ENCODE data around the gene LTC4S.
"Not testable (repeated sequence)": the region's sequence is repeated elsewhere in the genome, so short reads cannot be mapped to it uniquely, and the experiment has no call there.

LTC4S gene

DNA sequence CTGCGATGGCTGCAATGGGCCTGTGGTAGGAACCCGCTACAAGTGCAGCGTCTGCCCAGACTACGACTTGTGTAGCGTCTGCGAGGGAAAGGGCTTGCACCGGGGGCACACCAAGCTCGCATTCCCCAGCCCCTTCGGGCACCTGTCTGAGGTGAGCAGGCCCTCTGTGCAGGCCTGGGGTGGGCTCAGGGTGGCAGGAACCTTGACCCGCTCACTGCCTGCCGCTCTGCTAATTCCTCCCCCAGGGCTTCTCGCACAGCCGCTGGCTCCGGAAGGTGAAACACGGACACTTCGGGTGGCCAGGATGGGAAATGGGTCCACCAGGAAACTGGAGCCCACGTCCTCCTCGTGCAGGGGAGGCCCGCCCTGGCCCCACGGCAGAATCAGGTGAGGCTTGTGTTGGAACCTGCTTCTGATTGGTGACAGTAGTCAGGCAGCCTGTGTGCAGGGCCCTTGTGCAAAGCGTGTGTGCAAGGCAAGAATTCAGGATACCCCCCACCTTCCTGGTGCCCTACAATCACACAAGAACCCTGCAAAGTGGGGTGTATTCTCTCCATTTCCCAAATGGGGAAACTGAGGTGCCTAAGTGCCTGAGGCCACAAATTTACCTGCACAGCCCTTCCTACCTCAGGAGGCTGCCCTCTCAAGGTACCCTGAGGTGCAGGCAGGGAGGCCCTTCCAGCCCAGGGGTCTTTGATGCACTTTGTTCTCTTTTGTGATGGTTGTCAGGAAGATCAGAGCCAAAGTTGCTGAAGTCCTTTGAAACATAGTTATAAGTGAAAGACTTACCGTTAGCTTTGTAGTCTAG is 30.4 kb downstream of the LTC4S start:
- H3K4me1 Mint-ChIP-seq (ENCODE audit: low read depth in 2 of 2), result peaks cover 44 to 47% of the 10 kb centered on the region in 2 donors
- no peak for ATAC-seq (replicated peaks)
- peak overlapping the region; percentile 21 to 60 for H3K4me3 Mint-ChIP-seq
- DNase-seq, result no peak
- no peaks in the 10 kb centered on the region for H3K27me3 Mint-ChIP-seq
- H3K27ac Mint-ChIP-seq, result peak overlapping the region in 1 of 2 donors; percentile 99
- H3K36me3 Mint-ChIP-seq (ENCODE audit: insufficient read depth), result peaks cover 99% of the 10 kb centered on the region
- H3K9me3 Mint-ChIP-seq, result no peaks in the 10 kb centered on the region

DNA sequence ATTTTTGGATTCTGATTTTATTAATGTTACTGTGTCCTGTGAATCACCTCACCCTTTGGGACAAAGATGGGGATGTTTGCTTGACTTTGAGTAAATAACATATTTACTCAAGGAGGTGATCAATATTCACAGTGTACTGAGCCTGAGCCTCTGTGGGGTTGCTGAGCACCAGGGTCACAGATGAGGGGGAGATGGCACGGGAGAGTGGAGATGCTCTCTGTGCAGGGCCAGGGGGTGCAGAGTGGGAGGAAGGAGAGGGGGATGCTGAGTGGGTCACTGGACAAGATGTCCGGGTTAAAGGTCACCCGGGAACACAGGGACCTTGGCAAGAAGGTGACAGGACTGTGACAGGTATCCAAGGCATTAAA is 30.9 kb downstream of the LTC4S start:
- Mint-ChIP-seq H3K4me3 (peak overlapping the region; percentile 2 to 21), H3K27me3 (no peaks in the 10 kb centered on the region), H3K9me3 (no peaks in the 10 kb centered on the region), H3K4me1 (ENCODE audit: low read depth in 2 of 2) (peaks cover 44 to 46% of the 10 kb centered on the region in 2 donors), H3K36me3 (ENCODE audit: insufficient read depth) (peaks cover 100% of the 10 kb centered on the region), H3K27ac (peak overlapping the region in 1 of 2 donors; percentile 83)
- no peak for DNase-seq
- ATAC-seq (replicated peaks), result no peak

DNA sequence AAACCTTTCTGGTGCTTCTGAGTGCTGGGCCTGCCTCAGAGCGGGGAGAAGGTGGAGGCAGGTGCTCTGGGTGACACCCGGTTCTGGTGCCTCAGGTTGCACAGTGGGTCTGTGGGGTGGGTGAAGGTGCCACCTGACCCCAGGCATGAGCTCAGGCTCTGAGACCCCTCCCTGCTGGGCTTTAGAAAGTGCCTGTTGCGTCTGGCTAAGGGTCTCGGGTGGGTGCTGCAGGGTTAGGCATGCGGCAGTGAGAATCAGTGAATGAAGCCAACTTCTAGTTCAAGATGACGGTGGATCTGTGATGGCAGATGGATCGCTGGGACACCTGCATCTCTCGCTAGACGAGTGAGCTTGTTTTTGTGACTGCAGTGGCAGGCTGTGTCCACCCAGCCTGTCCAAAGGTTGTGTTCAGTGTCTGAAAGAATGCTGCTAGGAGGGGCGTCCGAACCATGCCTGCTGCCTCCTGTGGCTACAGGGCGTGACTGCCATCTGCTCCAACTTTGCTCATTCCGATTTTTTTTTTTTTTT is 31.9 kb downstream of the LTC4S start:
- ATAC-seq (replicated peaks) (no peak), DNase-seq (no peak)
- Mint-ChIP-seq H3K36me3 (ENCODE audit: insufficient read depth) (peaks cover 100% of the 10 kb centered on the region), H3K4me1 (ENCODE audit: low read depth in 2 of 2) (peaks cover 36 to 38% of the 10 kb centered on the region in 2 donors), H3K9me3 (no peaks in the 10 kb centered on the region), H3K27me3 (no peaks in the 10 kb centered on the region), H3K4me3 (no peak overlapping the region), H3K27ac (peak overlapping the region in 1 of 2 donors; percentile 83)

GRCh38 chr5:179827680-179828079 is 33.9 kb downstream of the LTC4S start:
- DNase-seq (no peak), ATAC-seq (replicated peaks) (peak; percentile 11)
- H3K4me1 Mint-ChIP-seq (ENCODE audit: low read depth in 2 of 2), result peaks cover 26 to 31% of the 10 kb centered on the region in 2 donors
- H3K9me3 Mint-ChIP-seq, result no peaks in the 10 kb centered on the region
- H3K4me3 Mint-ChIP-seq, result peak overlapping the region in 1 of 2 donors; percentile 3
- peaks cover 100% of the 10 kb centered on the region for H3K36me3 Mint-ChIP-seq (ENCODE audit: insufficient read depth)
- no peaks in the 10 kb centered on the region for H3K27me3 Mint-ChIP-seq
- peak overlapping the region in 1 of 2 donors; percentile 82 for H3K27ac Mint-ChIP-seq

DNA sequence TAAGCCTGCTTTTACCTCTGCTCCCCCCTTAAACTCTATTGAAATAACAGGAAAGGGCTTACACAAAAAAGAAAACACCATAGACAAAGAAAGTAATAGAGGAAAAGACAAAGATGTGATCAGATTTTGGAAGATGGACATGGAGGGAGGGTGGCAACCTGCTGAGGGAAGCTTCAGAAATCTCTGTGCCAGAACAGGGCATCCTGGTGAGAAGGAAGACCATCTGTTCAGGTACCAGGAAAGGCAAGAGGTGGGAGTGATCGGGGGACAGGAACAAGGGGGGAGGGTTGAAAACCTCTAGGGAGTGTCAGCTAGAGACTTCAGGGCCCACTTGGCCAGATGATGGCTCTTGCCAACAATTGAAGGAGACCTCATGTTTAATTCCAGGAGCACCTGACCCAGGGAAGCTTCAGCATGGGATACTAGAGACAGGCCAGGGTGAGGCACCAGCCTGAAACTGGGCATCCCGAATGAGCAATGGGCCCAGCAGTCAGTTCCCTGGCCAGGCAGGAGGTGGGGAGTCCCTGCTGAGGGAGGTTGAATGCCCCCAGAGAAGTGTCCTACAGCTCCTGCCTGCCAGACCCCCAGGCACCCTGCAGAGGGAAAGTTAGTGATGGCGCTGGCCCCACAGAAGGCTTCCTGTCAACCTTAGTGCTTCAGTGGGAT is 35.1 kb downstream of the LTC4S start:
- H3K36me3 Mint-ChIP-seq (ENCODE audit: insufficient read depth), result peaks cover 100% of the 10 kb centered on the region
- H3K27me3 Mint-ChIP-seq, result no peaks in the 10 kb centered on the region
- ATAC-seq (replicated peaks), result no peak
- DNase-seq, result no peak
- H3K4me1 Mint-ChIP-seq (ENCODE audit: low read depth in 2 of 2), result peaks cover 21 to 30% of the 10 kb centered on the region in 2 donors
- H3K27ac Mint-ChIP-seq, result peak overlapping the region in 1 of 2 donors; percentile 90
- H3K9me3 Mint-ChIP-seq, result no peaks in the 10 kb centered on the region
- H3K4me3 Mint-ChIP-seq, result no peak overlapping the region

DNA sequence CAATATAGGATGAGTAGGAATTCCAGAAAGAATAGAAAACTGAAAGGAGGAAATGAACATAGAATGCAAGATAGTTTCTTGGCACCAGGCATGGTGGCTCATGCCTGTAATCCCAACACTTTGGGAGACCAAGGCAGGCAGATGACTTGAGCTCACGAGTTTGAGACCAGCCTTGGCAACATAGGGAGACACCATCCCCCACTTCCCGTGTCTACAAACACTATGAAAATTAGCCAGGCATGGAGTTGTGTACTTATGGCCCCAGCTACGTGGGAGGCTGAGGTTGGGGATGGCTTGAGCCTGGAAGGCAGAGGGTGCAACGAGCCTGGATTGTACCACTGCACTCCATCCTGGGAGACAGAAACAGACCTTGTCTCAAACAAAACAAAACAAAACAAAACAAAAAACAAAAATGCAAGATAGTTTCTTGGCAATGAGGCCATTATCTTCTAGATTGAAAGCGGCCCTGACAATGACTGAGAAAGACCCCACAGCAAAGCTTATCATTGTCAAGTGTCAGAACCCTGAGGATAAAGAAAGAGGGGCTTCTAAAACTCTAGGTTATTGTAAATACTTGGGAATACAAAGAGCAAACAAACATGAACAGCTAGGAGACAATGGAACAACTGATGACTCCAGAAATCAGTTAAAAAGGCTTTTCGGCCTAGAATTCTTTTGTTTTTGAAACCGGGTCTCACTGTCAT is 36.1 kb downstream of the LTC4S start:
- Mint-ChIP-seq H3K4me1 (ENCODE audit: low read depth in 2 of 2) (peaks cover 14 to 25% of the 10 kb centered on the region in 2 donors), H3K27me3 (no peaks in the 10 kb centered on the region), H3K27ac (peak overlapping the region; percentile 62 to 90), H3K4me3 (no peak overlapping the region), H3K36me3 (ENCODE audit: insufficient read depth) (peaks cover 94% of the 10 kb centered on the region), H3K9me3 (no peaks in the 10 kb centered on the region)
- DNase-seq (no peak), ATAC-seq (replicated peaks) (no peak)

GRCh38 chr5:179830818-179831468 is 37.2 kb downstream of the LTC4S start:
- peak overlapping the region in 1 of 2 donors; percentile 17 for H3K4me3 Mint-ChIP-seq
- H3K4me1 Mint-ChIP-seq (ENCODE audit: low read depth in 2 of 2), result peaks cover 12 to 26% of the 10 kb centered on the region in 2 donors
- ATAC-seq (replicated peaks) (no peak), DNase-seq (no peak)
- H3K9me3 Mint-ChIP-seq, result no peaks in the 10 kb centered on the region
- peaks cover 93% of the 10 kb centered on the region for H3K36me3 Mint-ChIP-seq (ENCODE audit: insufficient read depth)
- no peaks in the 10 kb centered on the region for H3K27me3 Mint-ChIP-seq
- peak overlapping the region in 1 of 2 donors; percentile 88 for H3K27ac Mint-ChIP-seq

- ATAC-seq (replicated peaks) (no peak), DNase-seq (no peak)
- Mint-ChIP-seq H3K9me3 (no peaks in the 10 kb centered on the region), H3K27ac (peak overlapping the region in 1 of 2 donors; percentile 88), H3K4me3 (peak overlapping the region in 1 of 2 donors; percentile 36), H3K36me3 (ENCODE audit: insufficient read depth) (peaks cover 93% of the 10 kb centered on the region), H3K4me1 (ENCODE audit: low read depth in 2 of 2) (peaks cover 22 to 35% of the 10 kb centered on the region in 2 donors), H3K27me3 (no peaks in the 10 kb centered on the region)
These were observed 38.4 kb downstream of the LTC4S start for GRCh38 chr5:179832039-179832745.

DNA sequence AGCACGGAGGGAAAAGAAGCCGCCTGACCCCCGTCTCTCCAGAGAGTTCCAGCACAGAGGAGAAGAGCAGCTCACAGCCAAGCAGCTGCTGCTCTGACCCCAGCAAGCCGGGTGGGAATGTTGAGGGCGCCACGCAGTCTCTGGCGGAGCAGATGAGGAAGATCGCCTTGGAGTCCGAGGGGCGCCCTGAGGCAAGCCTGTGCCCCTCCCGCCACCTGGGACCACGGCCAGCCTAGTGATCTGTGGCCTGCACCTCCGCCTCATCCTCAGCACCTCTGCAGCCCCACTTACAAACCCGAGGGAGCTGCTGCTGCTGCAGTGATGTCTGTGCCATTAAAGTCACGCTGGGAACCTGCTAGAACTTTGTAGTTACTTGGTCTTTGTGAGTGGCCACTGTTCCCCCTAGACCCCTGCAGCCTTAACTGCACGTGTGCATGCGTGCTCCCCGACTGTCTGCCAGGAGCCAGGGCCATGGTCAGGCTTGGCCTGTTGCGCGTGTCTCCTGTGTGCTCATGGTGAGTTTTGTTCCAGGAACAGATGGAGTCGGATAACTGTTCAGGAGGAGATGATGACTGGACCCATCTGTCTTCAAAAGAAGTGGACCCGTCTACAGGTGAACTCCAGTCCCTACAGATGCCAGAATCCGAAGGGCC is 39.4 kb downstream of the LTC4S start:
- H3K9me3 Mint-ChIP-seq, result no peaks in the 10 kb centered on the region
- H3K27me3 Mint-ChIP-seq, result no peaks in the 10 kb centered on the region
- peaks cover 91% of the 10 kb centered on the region for H3K36me3 Mint-ChIP-seq (ENCODE audit: insufficient read depth)
- H3K27ac Mint-ChIP-seq, result peak overlapping the region in 1 of 2 donors; percentile 88
- no peak for DNase-seq
- no peak for ATAC-seq (replicated peaks)
- H3K4me3 Mint-ChIP-seq, result peak overlapping the region in 1 of 2 donors; percentile 36
- H3K4me1 Mint-ChIP-seq (ENCODE audit: low read depth in 2 of 2), result peaks cover 25 to 28% of the 10 kb centered on the region in 2 donors

DNA sequence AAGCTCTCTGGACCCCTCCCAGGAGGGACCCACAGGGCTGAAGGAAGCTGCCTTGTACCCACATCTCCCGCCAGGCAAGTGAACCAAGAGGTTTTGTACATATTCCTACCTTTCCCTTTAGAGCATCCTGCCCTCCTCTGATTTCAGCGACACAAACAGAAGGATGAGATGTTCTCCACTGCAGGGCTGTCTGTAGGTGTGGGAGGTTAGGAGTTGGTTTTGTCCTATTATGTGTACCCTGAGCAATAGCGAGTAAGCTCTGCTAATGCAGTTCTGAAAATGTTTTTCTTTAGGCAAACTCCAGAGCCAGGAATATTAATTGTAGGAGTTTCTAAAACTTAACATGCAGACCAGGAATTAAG is 39.9 kb downstream of the LTC4S start:
- peak overlapping the region in 1 of 2 donors; percentile 88 for H3K27ac Mint-ChIP-seq
- peaks cover 24 to 28% of the 10 kb centered on the region in 2 donors for H3K4me1 Mint-ChIP-seq (ENCODE audit: low read depth in 2 of 2)
- peak overlapping the region in 1 of 2 donors; percentile 31 for H3K4me3 Mint-ChIP-seq
- DNase-seq (no peak), ATAC-seq (replicated peaks) (no peak)
- H3K27me3 Mint-ChIP-seq, result no peaks in the 10 kb centered on the region
- H3K36me3 Mint-ChIP-seq (ENCODE audit: insufficient read depth), result peaks cover 91% of the 10 kb centered on the region
- no peaks in the 10 kb centered on the region for H3K9me3 Mint-ChIP-seq

- peak overlapping the region in 1 of 2 donors; percentile 88 for H3K27ac Mint-ChIP-seq
These were observed 40.3 kb downstream of the LTC4S start for GRCh38 chr5:179834120-179834519.

GRCh38 chr5:179834871-179835270 is 41.1 kb downstream of the LTC4S start:
- ATAC-seq (replicated peaks); H3K27me3 Mint-ChIP-seq: not testable (repeated sequence)
- peaks cover 90% of the 10 kb centered on the region for H3K36me3 Mint-ChIP-seq (ENCODE audit: insufficient read depth)

More at GRCh38 chr5:179834120-179834519, 40.3 kb downstream of the LTC4S start:
- ATAC-seq (replicated peaks) (no peak), DNase-seq (no peak)
- Mint-ChIP-seq H3K9me3 (no peaks in the 10 kb centered on the region), H3K4me3 (peak overlapping the region in 1 of 2 donors; percentile 31), H3K27me3 (no peaks in the 10 kb centered on the region), H3K4me1 (ENCODE audit: low read depth in 2 of 2) (peaks cover 21 to 28% of the 10 kb centered on the region in 2 donors), H3K36me3 (ENCODE audit: insufficient read depth) (peaks cover 91% of the 10 kb centered on the region)

More at GRCh38 chr5:179834871-179835270, 41.1 kb downstream of the LTC4S start:
- DNase-seq, H3K4me3 Mint-ChIP-seq, H3K9me3 Mint-ChIP-seq: not testable (repeated sequence)
- H3K4me1 Mint-ChIP-seq (ENCODE audit: low read depth in 2 of 2), result peaks cover 21 to 22% of the 10 kb centered on the region in 2 donors
- H3K27ac Mint-ChIP-seq, result peak overlapping the region in 1 of 2 donors; percentile 16

All from effector memory CD8-positive, alpha-beta T cell (primary cell).